NCI-H2196 (cell line): ENCODE data around the gene MOV10L1.

Source experiments
- DNase-seq: peaks from one replicate; lab custom pipeline; 2025; ENCODE audit not compliant: unreplicated experiment; lab: John Stamatoyannopoulos, UW

The MOV10L1 gene

GRCh38 chr22:50173311-50173982 is 83.6 kb downstream of the MOV10L1 start:
- DNase-seq = no peak

DNA sequence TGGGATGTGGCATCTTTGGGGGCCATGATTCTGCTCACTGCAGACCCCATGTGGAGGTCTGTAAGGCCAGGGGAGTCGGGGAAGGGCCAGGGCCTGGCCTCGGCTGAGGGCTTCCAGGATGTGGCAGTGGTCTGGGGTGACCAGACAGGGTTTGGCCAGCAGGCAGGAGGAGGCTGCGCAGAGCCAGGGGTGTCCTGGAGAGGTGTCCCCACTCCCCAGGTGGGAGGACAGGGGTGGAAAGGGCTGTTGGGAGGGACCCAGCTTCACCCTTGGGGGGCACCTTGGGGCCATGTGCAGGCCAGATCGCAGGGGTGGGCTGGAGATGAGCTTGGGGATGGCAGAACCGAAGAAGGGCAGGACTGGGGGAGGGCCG is 84.2 kb downstream of the MOV10L1 start:
- no peak for DNase-seq

DNA sequence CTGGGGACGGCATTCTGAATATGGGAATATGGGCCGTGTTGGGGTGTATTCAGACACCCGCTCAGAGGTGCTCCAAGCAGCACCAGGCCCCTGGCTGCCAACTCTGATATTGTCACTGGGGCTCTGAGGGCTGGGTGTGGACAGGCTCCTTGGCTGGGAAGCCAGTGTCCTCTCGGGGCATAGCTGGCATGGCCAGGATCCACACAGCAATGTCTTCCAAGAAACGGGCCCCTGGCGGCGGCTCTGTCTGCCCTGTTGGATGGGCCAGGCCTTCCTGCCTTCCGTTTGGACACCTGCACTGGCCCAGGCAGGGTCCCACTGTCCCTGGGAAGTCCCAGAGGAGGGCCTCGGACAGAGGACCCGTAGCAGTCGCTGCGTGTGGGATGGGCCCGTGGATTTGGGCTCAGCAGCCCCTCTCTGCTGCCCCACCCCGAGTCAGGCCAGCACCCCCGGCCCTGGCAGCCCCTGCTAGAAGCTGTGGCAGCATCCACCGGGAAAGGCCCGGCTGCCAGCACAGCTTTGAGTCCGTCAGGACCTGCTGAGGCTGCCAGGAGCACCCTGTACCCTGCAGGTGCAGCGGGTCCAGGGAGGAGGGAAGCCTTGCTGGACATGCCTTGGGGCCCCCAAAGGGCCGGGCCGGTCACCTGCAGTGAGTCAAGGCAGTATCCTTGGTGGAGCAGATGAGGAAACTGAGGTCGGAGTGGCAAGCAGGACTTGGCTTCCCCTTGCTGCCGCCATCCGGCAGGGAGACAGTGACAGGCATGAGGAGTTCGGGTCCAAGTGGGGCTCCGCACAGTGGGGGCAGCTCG is 84.8 kb downstream of the MOV10L1 start:
- DNase-seq = no peak

- no peak for DNase-seq
Measured at GRCh38 chr22:50175191-50175461, 85.3 kb downstream of the MOV10L1 start.

- no peak for DNase-seq
Measured at GRCh38 chr22:50175921-50176849, 86.4 kb downstream of the MOV10L1 start.

- DNase-seq = no peak
Measured at GRCh38 chr22:50176850-50177536, 87.2 kb downstream of the MOV10L1 start.

GRCh38 chr22:50177537-50178470 is 88.0 kb downstream of the MOV10L1 start:
- no peak for DNase-seq

- DNase-seq = no peak
Measured at GRCh38 chr22:50178471-50178864, 88.7 kb downstream of the MOV10L1 start.

DNA sequence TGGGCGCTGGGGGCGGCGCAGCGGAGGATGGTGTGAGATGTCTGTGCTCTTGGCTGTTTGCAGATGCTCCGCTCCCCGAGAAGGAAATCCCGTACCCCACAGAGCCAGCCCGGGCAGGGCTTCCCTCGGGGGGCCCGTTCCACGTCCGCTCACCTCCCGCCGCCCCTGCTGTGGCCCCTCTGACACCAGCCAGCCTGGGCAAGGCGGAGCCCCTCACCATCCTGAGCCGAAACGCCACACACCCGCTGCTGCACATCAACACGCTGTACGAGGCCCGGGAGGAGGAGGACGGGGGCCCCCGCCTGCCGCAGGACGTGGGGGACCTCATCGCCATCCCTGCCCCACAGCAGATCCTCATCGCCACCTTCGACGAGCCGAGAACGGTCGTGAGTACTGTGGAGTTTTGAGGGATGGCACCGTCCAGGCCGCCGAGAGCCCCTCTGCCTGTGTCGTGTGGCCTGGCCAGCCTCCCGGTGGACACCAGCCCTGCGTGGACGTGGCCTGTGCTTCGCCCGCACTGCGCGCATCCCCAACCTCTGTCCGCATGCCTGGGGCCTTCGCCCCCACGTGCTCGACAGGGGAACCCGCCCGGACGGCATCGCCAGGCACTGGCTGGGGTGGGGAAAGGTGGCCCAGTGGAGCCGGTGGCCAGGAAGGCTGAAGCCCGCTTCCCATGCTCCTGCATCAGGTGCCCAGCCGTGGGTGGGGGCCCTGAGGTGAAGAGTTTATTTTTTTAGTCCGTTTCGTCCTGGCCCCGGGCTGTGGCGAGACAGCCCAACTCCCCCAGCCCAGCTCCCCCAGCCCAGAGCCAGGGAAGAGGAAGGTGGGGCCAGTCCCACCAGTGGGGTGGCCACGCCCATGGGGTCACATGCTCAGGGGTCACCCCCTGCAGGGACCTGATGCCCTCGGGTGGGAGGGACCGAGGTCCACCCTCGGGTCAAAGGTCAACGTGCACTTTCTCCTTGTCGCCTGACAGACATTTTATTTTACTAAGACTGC is 89.4 kb downstream of the MOV10L1 start:
- no peak for DNase-seq

GRCh38 chr22:50179937-50180726 is 90.3 kb downstream of the MOV10L1 start:
- no peak for DNase-seq

- DNase-seq = no peak
Measured at GRCh38 chr22:50180727-50181521, 91.1 kb downstream of the MOV10L1 start.

DNA sequence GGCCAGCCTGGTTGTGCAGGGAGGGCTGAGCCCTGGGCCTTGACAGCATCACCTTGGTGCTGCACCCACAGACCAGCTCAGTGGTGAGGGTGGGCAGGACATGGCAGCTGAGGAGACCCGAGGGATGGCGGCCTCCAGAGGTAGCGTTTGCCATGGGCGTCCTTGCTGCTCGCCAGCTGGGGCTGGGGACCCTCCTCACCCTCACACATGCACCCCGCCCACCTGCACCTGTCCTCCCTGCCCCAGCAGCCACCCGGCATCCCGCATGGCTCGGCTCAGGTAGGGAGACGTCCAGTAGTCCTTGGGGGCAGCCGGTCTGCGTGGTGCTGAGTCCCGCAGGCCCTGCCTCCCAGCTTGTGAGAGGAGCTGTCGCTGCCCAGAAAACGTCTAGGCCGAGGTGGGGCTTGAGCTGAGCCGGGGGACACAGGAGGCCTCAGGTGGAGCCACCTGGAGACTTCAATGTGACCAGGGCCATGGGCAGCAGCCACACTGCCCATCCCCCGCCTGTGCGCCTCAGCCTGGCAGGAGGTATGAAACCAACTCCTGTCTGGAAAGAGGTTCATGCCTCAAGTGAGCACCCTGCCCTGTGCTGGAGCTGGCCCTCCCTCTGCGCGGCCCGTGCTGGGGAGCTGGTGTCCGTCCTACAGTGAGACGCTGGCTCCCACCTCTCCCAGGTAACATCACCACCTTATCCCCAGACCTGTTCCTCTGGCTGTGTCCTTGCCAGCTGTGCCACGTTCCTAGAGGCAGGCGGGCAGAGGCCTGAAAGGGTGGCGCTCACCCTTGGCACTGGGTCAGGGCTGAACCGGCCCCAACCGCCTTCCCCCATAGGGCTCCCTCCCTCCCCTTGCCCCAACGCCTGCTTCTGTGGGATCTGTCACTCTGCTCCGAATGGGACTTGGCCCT is 92.6 kb downstream of the MOV10L1 start:
- DNase-seq = peak; percentile 44

DNA sequence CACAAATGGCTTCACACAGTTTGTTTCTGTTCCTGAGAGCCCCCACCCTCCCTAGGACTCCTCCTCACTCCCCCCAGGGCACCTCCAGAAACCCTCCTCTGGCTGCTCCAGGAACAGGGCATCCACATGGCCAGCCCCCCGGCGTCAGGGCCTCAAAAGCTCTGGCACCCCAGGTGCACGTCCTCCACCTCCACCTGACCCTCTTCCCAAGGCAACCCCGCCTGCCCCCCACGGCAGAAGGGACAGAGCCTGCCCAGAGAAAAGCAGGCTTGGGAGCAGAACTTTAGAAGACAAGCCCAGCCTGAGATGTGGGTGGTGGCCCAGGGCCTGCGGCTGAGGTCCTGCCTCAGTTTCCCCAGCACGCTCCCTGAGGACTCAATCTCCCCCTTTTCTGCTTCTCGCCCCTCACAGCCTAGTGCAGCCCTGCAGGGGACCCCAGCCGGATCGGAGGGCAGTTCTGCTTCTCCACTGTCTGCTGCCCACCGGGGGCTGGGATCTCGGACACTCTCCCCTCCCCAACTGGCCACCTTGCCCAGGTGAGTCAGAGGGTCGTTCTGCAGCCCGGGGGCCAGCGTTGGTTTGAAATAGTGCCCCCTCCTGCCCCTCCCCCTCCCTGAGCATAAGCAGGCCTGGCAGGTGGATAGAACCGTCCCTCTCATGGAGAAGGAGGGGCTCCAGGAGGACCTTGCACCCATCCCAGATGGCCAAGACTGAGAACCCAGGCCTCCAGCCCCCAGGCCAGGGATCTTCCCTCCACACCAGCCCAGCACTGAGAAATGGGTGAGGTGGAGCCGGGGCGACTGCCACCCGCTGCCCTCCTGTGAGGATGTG is 93.5 kb downstream of the MOV10L1 start:
- no peak for DNase-seq

DNA sequence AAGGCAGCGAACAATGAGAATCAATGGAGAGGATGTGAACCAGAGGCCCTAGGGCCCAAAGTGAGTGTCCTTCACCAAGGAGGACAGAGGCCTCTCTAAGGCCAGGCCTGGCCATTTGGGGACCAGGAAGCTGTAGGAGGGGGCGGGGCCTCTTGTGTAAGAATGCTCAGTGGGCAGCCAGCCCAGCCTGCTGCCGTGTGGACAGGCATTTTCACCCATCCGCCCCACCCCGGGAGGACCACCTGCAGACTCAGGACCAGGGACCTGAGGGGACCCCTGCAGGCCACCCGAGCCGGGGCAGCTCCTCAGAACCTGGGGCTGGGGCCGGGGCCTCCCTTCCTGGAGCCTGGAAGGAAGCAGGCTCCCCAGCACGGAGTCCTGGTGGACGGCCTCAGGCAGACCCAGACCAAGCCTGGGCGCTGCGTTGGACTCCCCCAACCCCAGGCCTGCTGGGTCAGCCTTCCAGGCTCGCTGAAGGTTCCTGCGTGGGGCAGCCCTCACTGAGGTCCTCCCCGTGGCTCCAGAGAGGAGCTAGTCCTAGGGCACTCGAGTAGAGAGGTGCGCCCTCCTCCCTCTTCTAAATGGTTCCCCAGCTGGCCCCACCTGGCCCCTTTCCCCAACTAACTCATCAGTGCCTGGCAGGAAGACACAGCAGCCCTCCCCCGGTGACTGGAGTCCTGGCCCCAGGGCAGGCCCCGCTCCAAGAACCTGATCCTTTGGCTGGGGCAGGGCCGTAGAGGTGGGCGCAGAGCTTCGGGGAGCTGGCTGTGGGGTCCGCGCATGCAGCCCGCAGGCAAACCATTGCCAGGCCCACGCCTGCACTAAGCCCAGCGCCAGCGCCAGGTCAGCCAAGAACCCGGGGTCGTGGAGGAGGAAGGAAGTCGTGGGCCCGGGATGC is 94.4 kb downstream of the MOV10L1 start:
- DNase-seq = no peak
